Upper lobe of left lung (tissue), 4 donors: Measurements from ENCODE around the gene TANGO2.

Experiments
- EP300 ChIP-seq, 4 donors: sonication (generic); formaldehyde crosslinking; IDR thresholded peaks; one replicate each; pipeline ENCODE4 v1.5.1; 2017; ENCODE audit warnings: antibody characterized with exemption in 4 of 4, control low read depth in 2 of 4
- POLR2A ChIP-seq, 4 donors: fragments of 450-650 bp; IDR thresholded peaks; one replicate each; pipeline ENCODE4 v1.5.1; 2016 to 2017; ENCODE audit warnings: antibody characterized with exemption in 4 of 4, mild to moderate bottlenecking in 2 of 4
- POLR2AphosphoS5 ChIP-seq, 2 donors: sonication (generic); formaldehyde crosslinking; IDR thresholded peaks; one replicate each; pipeline ENCODE4 v1.5.1; 2017; ENCODE audit warnings: antibody characterized with exemption in 2 of 2
- TF ChIP-seq, protein P1 (sequence below), 6 experiments: fragments of 450-650 bp in 4 of 6; fragments of 200-600 bp in 2 of 6; sonication (generic) in 2 of 6; IDR thresholded peaks; one replicate each; pipeline ENCODE4 v1.5.1; 2016 to 2019; ENCODE audit warnings: antibody characterized with exemption in 6 of 6

DNA sequence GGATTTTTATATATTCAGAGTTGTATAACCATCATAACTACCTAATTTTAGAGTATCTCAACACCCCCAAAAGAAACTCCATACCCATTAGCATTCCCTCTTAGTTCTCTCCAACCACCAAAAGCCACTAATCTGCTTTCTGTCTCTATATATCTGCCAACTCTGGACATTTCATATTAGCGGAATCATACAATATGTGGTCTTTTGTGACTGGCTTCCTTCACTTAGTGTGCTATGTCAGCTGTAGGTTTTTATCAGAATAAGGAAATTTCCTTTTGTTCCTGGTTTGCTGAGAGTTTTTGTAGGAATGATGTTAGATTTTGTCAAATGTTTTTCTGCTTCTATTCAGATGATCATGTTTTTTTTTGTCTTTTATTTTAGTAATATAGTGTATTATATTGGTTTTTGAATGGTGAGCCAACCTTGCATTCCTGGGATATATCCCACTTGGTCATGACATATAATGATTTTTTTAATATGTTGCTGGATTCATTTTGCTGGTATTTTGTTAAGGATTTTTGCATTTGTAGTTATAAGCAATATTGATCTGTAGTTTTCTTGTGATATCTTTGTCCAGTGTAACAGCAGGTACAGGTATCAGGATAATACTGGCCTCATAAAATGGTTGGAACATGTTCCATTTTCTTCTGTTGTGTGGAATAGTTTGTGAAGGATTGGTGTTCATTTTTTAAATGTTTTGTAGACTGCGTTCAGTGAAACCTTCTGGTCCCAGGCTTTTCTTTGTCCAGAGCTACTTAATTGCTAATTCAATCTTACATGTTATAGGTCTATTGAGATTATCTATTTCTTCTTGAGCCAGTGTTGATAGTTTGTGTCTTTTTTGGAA is 75.9 kb downstream of the TANGO2 start:
- TF ChIP-seq, protein P1, sequence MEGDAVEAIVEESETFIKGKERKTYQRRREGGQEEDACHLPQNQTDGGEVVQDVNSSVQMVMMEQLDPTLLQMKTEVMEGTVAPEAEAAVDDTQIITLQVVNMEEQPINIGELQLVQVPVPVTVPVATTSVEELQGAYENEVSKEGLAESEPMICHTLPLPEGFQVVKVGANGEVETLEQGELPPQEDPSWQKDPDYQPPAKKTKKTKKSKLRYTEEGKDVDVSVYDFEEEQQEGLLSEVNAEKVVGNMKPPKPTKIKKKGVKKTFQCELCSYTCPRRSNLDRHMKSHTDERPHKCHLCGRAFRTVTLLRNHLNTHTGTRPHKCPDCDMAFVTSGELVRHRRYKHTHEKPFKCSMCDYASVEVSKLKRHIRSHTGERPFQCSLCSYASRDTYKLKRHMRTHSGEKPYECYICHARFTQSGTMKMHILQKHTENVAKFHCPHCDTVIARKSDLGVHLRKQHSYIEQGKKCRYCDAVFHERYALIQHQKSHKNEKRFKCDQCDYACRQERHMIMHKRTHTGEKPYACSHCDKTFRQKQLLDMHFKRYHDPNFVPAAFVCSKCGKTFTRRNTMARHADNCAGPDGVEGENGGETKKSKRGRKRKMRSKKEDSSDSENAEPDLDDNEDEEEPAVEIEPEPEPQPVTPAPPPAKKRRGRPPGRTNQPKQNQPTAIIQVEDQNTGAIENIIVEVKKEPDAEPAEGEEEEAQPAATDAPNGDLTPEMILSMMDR (IDR thresholded peaks at IDR 0.05) = no peak
- TF ChIP-seq POLR2AphosphoS5 (IDR thresholded peaks at IDR 0.05) (no peak), POLR2A (IDR thresholded peaks at IDR 0.05) (no peak), EP300 (IDR thresholded peaks at IDR 0.05) (no peak)
